CD4-positive, alpha-beta T cell (primary cell): Measurements from ENCODE around the gene ANKLE1. TPM values are rescaled to one million over a fixed set of nuclear protein-coding genes. Genes with fewer than 3 reads are reported as not detected.

Experiments used
- ATAC-seq: fragments of 200-7000 bp; cut with Tn5 transposase; one replicate; pipeline ENCODE4 v1.10.0; 2022; ENCODE audit warnings: mild to moderate bottlenecking; ENCODE audit not compliant: poor library complexity
- CTCF ChIA-PET: fragments of 350-600 bp; sonication (Branson Sonifier 250); formaldehyde crosslinking; loops from one replicate; lab custom pipeline; 2021; ENCODE audit warnings: antibody characterized with exemption, inconsistent platforms; lab: Charles Lee
- POLR2A ChIA-PET: fragments of 350-600 bp; sonication (Branson Sonifier 250); formaldehyde crosslinking; loops from one replicate; lab custom pipeline; 2021; ENCODE audit warnings: antibody characterized with exemption, inconsistent platforms; lab: Charles Lee
- DNase-seq, 14 experiments: peaks; one replicate each; pipeline ENCODE4 v3.0.0-alpha.2; 2013 to 2020; ENCODE audit warnings: mixed read lengths in 2 of 14
- H3K27ac ChIP-seq, 2 donors: one replicate each; pipeline versions ENCODE4 v1.5.1 to v1.7.0; 2013; ENCODE audit warnings: low read length in 2 of 2, low read depth in 1 of 2, mild to moderate bottlenecking in 1 of 2
- H3K27me3 ChIP-seq, 2 experiments: 1 replicate in 1 of 2; 2 replicates in 1 of 2; pipeline versions ENCODE4 v1.6.1 to v1.7.0; 2013; ENCODE audit warnings: low read length in 2 of 2, control low read depth in 1 of 2, mild to moderate bottlenecking in 1 of 2, moderate library complexity in 1 of 2; ENCODE audit not compliant: insufficient read depth in 2 of 2, control insufficient read depth in 1 of 2
- H3K36me3 ChIP-seq: one replicate; pipeline ENCODE4 v1.6.1; 2013; ENCODE audit warnings: low read length, control low read depth; ENCODE audit not compliant: insufficient read depth
- H3K4me1 ChIP-seq: one replicate; pipeline ENCODE4 v1.6.1; 2013; ENCODE audit warnings: low read length, control low read depth; ENCODE audit not compliant: insufficient read depth
- H3K4me3 ChIP-seq: one replicate; pipeline ENCODE4 v1.5.1; 2013; ENCODE audit warnings: mild to moderate bottlenecking, low read length, moderate library complexity
- H3K9me3 ChIP-seq, 2 experiments: 1 replicate in 1 of 2; 2 replicates in 1 of 2; pipeline versions ENCODE4 v1.6.1 to v1.7.0; 2013; ENCODE audit warnings: low read length in 2 of 2, mild to moderate bottlenecking in 2 of 2, control low read depth in 1 of 2, moderate library complexity in 1 of 2; ENCODE audit not compliant: control insufficient read depth in 1 of 2, insufficient read depth in 1 of 2
- H3K27ac Mint-ChIP-seq: one replicate; pipeline ENCODE4 v1.8.0; 2020; ENCODE audit warnings: mixed read lengths
- H3K27me3 Mint-ChIP-seq: one replicate; pipeline ENCODE4 v1.8.0; 2021; ENCODE audit warnings: mixed read lengths
- H3K36me3 Mint-ChIP-seq: one replicate; pipeline ENCODE4 v1.8.0; 2021; ENCODE audit warnings: low read depth, mixed read lengths
- H3K4me1 Mint-ChIP-seq: one replicate; pipeline ENCODE4 v1.8.0; 2021; ENCODE audit warnings: low read depth, mixed read lengths
- H3K4me3 Mint-ChIP-seq: one replicate; pipeline ENCODE4 v1.8.0; 2020; ENCODE audit warnings: mild to moderate bottlenecking, mixed read lengths
- H3K9me3 Mint-ChIP-seq: one replicate; pipeline ENCODE4 v1.8.0; 2020; ENCODE audit warnings: mixed read lengths
- intact Hi-C, 2 experiments: fragments of 100-400 bp; cut with DNase I in 1 of 2; cut with micrococcal nuclease in 1 of 2; formaldehyde crosslinking; loops; one replicate each; pipeline versions ENCODE4 v1.15.1 to v1.9.0; 2023 to 2025; cut with DNase I, micrococcal nuclease
- total RNA-seq, 174 experiments: library from RNA in 2 of 174; stranded (reverse) in 2 of 174; gene quantifications; one replicate each; pipeline ENCODE4 v1.2.3 and lab custom pipeline; 2021 to 2026
- TF ChIP-seq, protein P1 (sequence below): fragments of 200-600 bp; IDR thresholded peaks from one replicate; pipeline ENCODE4 v1.8.0; 2022; ENCODE audit warnings: antibody characterized with exemption, mild to moderate bottlenecking

The ANKLE1 gene
- total RNA-seq, 2 experiments from 2014 or later: 0.85 to 1.9 TPM

DNA sequence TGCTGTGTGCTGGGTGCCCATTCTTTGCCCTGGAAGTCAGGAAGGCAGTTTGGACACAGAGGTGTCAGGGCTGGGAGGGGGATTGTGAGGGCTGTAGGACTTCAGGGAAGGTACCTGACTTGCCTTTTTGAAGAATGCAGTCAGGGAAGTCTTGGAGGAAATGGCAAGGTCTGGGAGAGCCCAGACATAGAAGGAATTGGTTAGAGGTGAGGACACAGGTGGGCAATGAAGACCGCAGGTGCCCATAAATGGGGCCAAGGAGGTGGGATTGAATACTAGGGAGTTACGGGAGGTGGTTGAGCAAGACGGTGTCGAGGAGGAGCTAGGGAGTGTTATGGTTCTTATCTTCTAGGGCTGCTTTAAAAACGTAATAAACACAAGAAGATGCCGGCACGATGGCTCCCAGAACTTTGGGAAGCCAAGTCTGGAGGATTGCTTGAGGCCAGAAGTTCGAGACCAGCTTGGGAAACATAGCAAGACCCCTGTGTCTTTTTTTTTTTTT lies 26.2 kb downstream of the ANKLE1 start:
- ATAC-seq (no peak), DNase-seq (no peak)
- intact Hi-C loops: no loop called here
- Histone ChIP-seq H3K9me3 (no peaks in the 10 kb centered on the region), H3K27me3 (no peaks in the 10 kb centered on the region), H3K36me3 (peaks cover 9% of the 10 kb centered on the region), H3K27ac (no peak overlapping the region), H3K4me3 (no peak overlapping the region), H3K4me1 (peaks cover 74% of the 10 kb centered on the region)
- Mint-ChIP-seq H3K9me3 (no peaks in the 10 kb centered on the region), H3K4me3 (peak overlapping the region; percentile 62), H3K27ac (peak overlapping the region; percentile 62), H3K27me3 (no peaks in the 10 kb centered on the region), H3K36me3 (peaks cover 21% of the 10 kb centered on the region), H3K4me1 (peaks cover 64% of the 10 kb centered on the region)
- ChIA-PET CTCF (interaction anchor here (0.6 to 3.4 kb wide), 2 partner anchors 16 to 102 kb away, joined by 3 to 27 read pairs; no protein-coding TSS in a partner anchor), POLR2A (interaction anchor here (1.8 to 2.1 kb wide), 2 partner anchors 27 to 92 kb away, joined by 9 to 31 read pairs; partner anchors contain the start of genes ANO8 and USE1)
- TF ChIP-seq, protein P1, sequence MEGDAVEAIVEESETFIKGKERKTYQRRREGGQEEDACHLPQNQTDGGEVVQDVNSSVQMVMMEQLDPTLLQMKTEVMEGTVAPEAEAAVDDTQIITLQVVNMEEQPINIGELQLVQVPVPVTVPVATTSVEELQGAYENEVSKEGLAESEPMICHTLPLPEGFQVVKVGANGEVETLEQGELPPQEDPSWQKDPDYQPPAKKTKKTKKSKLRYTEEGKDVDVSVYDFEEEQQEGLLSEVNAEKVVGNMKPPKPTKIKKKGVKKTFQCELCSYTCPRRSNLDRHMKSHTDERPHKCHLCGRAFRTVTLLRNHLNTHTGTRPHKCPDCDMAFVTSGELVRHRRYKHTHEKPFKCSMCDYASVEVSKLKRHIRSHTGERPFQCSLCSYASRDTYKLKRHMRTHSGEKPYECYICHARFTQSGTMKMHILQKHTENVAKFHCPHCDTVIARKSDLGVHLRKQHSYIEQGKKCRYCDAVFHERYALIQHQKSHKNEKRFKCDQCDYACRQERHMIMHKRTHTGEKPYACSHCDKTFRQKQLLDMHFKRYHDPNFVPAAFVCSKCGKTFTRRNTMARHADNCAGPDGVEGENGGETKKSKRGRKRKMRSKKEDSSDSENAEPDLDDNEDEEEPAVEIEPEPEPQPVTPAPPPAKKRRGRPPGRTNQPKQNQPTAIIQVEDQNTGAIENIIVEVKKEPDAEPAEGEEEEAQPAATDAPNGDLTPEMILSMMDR: no peak

- Mint-ChIP-seq H3K27me3 (no peaks in the 10 kb centered on the region), H3K27ac (peak within 1 kb of the TSS; percentile 89), H3K4me3 (peak within 1 kb of the TSS; percentile 93), H3K36me3 (peaks cover 29% of the 10 kb centered on the region), H3K4me1 (peaks cover 52% of the 10 kb centered on the region), H3K9me3 (no peaks in the 10 kb centered on the region)
- Histone ChIP-seq H3K27me3 (no peaks in the 10 kb centered on the region), H3K4me3 (peak within 1 kb of the TSS; percentile 99), H3K9me3 (no peaks in the 10 kb centered on the region), H3K36me3 (peaks cover 23% of the 10 kb centered on the region), H3K4me1 (peaks cover 67% of the 10 kb centered on the region), H3K27ac (peak within 1 kb of the TSS; percentile 78 to 81)
- CTCF ChIA-PET: interaction anchor here (1.0 to 1.1 kb wide), 3 partner anchors 12 to 82 kb away, joined by 3 read pairs; no protein-coding TSS in a partner anchor
- POLR2A ChIA-PET: interaction anchor here (0.6 to 2.3 kb wide), 20 partner anchors 10 to 550 kb away, joined by 3 to 31 read pairs (median 5); partner anchors contain the start of genes ANO8, BABAM1, BST2 and HAUS8
- TF ChIP-seq, protein P1: no peak
- DNase-seq: peak; percentile 96 to 100 (median 98)
- ATAC-seq: peak; percentile 87
- intact Hi-C loops: loop anchor here (1.0 kb wide), 3 partner anchors 25 to 42 kb away; partner anchors contain the start of genes ANO8 (in 1 of the 2), BABAM1 (in 1 of the 2) and GTPBP3 (in 1 of the 2)
Observed at GRCh38 chr19:17309198-17309964, 27.7 kb downstream of the ANKLE1 start, which contains the start of gene DDA1. DDA1 (plus strand) TSS chr19:17309563; CDS start chr19:17309655, 92 bp downstream.

DNA sequence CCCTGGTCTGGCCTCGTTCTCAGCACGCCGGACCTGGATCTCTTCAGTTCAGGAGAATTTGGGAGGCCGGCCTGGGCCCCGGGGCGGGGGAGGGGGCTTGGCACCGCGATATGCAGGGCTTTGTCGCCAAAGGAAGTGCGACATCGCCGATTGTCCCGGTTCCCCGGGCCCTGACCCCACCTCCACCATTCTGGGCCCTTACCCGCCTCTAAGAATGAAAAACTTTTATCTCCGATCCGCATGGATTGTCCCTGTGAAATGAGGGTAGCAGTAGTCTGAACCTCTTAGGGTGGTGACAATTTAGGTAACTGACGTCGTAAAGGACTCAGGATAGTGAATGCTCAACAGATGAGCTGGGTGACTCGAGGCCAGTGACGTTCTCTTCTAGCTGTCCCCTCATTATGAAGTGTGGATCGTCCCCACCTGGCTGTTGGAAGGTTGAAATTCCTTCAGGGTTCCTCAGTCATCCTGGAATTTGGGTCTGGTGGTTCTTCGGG lies 28.3 kb downstream of the ANKLE1 start:
- TF ChIP-seq, protein P1: no peak
- H3K9me3 Mint-ChIP-seq: no peaks in the 10 kb centered on the region
- H3K4me1 ChIP-seq: peaks cover 60% of the 10 kb centered on the region
- intact Hi-C loops: loop anchor here (1.0 kb wide), 3 partner anchors 24 to 43 kb away; partner anchors contain the start of genes ANO8 (in 1 of the 2), BABAM1 (in 1 of the 2) and GTPBP3 (in 1 of the 2)
- H3K27ac Mint-ChIP-seq: peak overlapping the region; percentile 89
- ATAC-seq (no peak), DNase-seq (no peak)
- no peaks in the 10 kb centered on the region for H3K27me3 Mint-ChIP-seq
- peak overlapping the region; percentile 99 for H3K4me3 ChIP-seq
- H3K9me3 ChIP-seq: no peaks in the 10 kb centered on the region
- peaks cover 46% of the 10 kb centered on the region for H3K4me1 Mint-ChIP-seq
- H3K36me3 Mint-ChIP-seq: peaks cover 30% of the 10 kb centered on the region
- H3K4me3 Mint-ChIP-seq: peak overlapping the region; percentile 93
- H3K27ac ChIP-seq: peak overlapping the region; percentile 78 to 81
- peaks cover 29% of the 10 kb centered on the region for H3K36me3 ChIP-seq
- POLR2A ChIA-PET: interaction anchor here (0.5 to 2.3 kb wide), 11 partner anchors 17 to 296 kb away, joined by 3 to 31 read pairs (median 9); partner anchors contain the start of genes ANO8, BABAM1, BST2 and MVB12A
- no peaks in the 10 kb centered on the region for H3K27me3 ChIP-seq
- CTCF ChIA-PET: interaction anchor here (0.7 to 0.8 kb wide), 2 partner anchors 17 to 628 kb away, joined by 3 to 6 read pairs; no protein-coding TSS in a partner anchor
